H1 (cell line): Measurements from ENCODE around the gene CAMK2D.

Source experiments
- CREB1 ChIP-seq: IDR thresholded peaks from 2 replicates; pipeline ENCODE4 v1.6.1; 2012; ENCODE audit warnings: inconsistent platforms
- EZH2 ChIP-seq: fragments of 200-600 bp; sonication (generic); IDR thresholded peaks from 2 replicates; pipeline ENCODE4 v1.7.1; 2012; ENCODE audit warnings: low read depth, mild to moderate bottlenecking, moderate library complexity, low read length, inconsistent platforms; ENCODE audit not compliant: severe bottlenecking

- no peak for TF ChIP-seq EZH2
- no peak for TF ChIP-seq CREB1
These were observed 236.0 kb downstream of the CAMK2D start for GRCh38 chr4:113525521-113525920.
